Esophagus squamous epithelium (tissue), 5 donors: ENCODE measurements around the gene CIITA. TPM values are rescaled to one million over a fixed set of nuclear protein-coding genes. Genes with fewer than 3 reads are reported as not detected.

Experiments
- DNase-seq: peaks from one replicate; lab custom pipeline; 2025; lab: John Stamatoyannopoulos, UW
- H3K27ac ChIP-seq, 4 donors: fragments of 200-600 bp; sonication (generic); one replicate each; pipeline ENCODE4 v1.5.1; 2016 to 2019; ENCODE audit warnings: mild to moderate bottlenecking in 1 of 4
- H3K27me3 ChIP-seq, 4 donors: fragments of 200-600 bp; sonication (generic); 1 replicate in 3 of 4; 2 replicates in 1 of 4; pipeline versions ENCODE4 v1.5.1 to v1.6.0; 2017 to 2021; ENCODE audit warnings: antibody characterized with exemption in 1 of 4
- H3K36me3 ChIP-seq, 3 donors: fragments of 200-600 bp; sonication (generic); one replicate each; pipeline ENCODE4 v1.5.1; 2016 to 2019
- H3K4me1 ChIP-seq, 3 donors: fragments of 200-600 bp; sonication (generic); one replicate each; pipeline ENCODE4 v1.5.1; 2017 to 2019
- H3K4me3 ChIP-seq, 4 donors: fragments of 200-600 bp; sonication (generic); 1 replicate in 3 of 4; 2 replicates in 1 of 4; pipeline ENCODE4 v1.5.1; 2016 to 2019; ENCODE audit warnings: mild to moderate bottlenecking in 2 of 4, moderate library complexity in 1 of 4
- H3K9me3 ChIP-seq, 3 donors: fragments of 200-600 bp; sonication (generic); one replicate each; pipeline ENCODE4 v1.5.1; 2016 to 2019
- POLR2A ChIP-seq, 4 donors: fragments of 450-650 bp; IDR thresholded peaks; one replicate each; pipeline ENCODE4 v1.6.1; 2017; ENCODE audit warnings: antibody characterized with exemption in 4 of 4, mild to moderate bottlenecking in 4 of 4, moderate library complexity in 3 of 4
- WGBS, 2 donors: methylation state at CpG; one replicate each; pipeline ENCODE4 v1.1.5; 2018; 5-methylcytosine and 5-hydroxymethylcytosine counted together
- intact Hi-C: fragments of 100-400 bp; cut with DNase I; formaldehyde crosslinking; loops from one replicate; pipeline ENCODE4 v1.15.0; 2022
- total RNA-seq, 4 donors: library from RNA; depleted of rRNA; stranded (reverse); fragments of >200 nt; gene quantifications; one replicate each; pipeline ENCODE4 v1.1.0, GENCODE V29; 2016
- TF ChIP-seq, protein P1 (sequence below), 6 experiments: fragments of 450-650 bp in 4 of 6; fragments of 200-600 bp in 2 of 6; sonication (generic) in 2 of 6; IDR thresholded peaks; one replicate each; pipeline ENCODE4 v1.5.1; 2016 to 2019; ENCODE audit warnings: antibody characterized with exemption in 6 of 6, mild to moderate bottlenecking in 4 of 6, moderate library complexity in 4 of 6
- donor health status: DM: yes; HTN: yes; CAD: no.

Gene CIITA
- total RNA-seq, 4 donors from 2014 or later, result 3.2 to 12.6 (median 5.7) TPM

DNA sequence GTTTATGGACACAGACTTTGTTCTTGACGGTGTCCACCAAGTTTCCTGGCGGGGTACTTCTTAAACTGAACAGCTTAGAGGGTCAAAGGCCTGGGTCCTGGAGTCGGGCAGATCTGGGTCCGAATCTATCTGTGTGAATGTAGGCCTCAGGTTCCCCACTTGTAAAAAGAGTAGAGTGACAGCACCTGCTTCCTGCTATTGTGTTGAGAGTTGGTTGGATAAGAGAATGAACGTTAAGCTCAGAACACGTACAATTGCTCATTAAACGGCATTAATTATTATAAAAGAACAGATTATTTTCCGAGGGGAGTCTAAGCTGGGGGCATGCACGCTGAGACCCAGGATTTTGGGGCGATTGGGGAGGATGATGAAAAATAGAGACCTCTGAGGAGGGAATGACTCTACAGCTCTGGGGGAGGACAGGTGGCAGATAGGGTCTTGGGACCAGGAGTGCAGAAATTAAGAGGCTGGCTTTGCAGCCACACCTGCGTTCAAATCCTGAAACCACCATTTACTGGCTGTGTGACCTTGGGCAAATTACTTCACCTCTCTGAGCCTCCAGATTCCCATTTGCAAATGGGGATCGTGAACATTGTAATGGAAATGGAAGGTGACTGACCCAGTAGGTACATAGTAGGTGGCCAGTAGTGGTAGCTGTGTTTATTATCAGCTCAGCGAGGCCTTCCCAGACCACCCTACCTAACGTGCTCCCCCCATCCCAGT, 68.2 kb downstream of the CIITA start:
- DNase-seq, result no peak
- Histone ChIP-seq H3K4me3 (peak overlapping the region; percentile 87 to 99 (median 90)), H3K4me1 (peaks cover 47 to 72% (median 47%) of the 10 kb centered on the region in 3 donors), H3K9me3 (no peaks in the 10 kb centered on the region), H3K27ac (peak overlapping the region in 3 of 4 donors; percentile 85 to 91 (median 86)), H3K36me3 (no peaks in the 10 kb centered on the region), H3K27me3 (no peaks in the 10 kb centered on the region)
- intact Hi-C loops, result no loop called here
- 31 to 33% methylated on average over 11 to 12 of the region's 14 CpGs for WGBS, 2 donors
- no peak for TF ChIP-seq POLR2A (IDR thresholded peaks at IDR 0.05)
- TF ChIP-seq, protein P1, sequence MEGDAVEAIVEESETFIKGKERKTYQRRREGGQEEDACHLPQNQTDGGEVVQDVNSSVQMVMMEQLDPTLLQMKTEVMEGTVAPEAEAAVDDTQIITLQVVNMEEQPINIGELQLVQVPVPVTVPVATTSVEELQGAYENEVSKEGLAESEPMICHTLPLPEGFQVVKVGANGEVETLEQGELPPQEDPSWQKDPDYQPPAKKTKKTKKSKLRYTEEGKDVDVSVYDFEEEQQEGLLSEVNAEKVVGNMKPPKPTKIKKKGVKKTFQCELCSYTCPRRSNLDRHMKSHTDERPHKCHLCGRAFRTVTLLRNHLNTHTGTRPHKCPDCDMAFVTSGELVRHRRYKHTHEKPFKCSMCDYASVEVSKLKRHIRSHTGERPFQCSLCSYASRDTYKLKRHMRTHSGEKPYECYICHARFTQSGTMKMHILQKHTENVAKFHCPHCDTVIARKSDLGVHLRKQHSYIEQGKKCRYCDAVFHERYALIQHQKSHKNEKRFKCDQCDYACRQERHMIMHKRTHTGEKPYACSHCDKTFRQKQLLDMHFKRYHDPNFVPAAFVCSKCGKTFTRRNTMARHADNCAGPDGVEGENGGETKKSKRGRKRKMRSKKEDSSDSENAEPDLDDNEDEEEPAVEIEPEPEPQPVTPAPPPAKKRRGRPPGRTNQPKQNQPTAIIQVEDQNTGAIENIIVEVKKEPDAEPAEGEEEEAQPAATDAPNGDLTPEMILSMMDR (IDR thresholded peaks at IDR 0.05), result no peak

DNA sequence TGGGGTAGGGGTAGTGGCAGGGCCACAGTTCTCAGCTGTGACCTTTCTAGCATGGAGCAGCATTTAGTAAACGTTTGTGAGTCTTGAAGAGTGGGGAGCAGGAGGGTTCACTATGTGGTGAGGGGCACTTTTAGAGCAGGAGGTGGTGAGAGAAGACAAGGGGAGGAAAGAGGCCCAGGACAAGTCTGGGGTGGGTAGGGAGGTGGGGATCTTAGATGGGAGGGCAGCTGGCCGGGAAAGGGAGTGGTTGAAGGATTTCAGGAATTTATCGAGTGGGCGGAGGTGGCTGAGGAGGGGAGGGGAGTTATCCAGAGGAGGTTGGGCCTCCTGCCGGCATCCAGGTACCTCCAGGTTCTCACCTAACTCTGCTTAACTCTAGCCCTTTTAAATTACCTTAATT, 69.3 kb downstream of the CIITA start:
- Histone ChIP-seq H3K36me3 (no peaks in the 10 kb centered on the region), H3K4me3 (peak overlapping the region in 1 of 4 donors; percentile 90), H3K27ac (no peak overlapping the region), H3K27me3 (no peaks in the 10 kb centered on the region), H3K9me3 (no peaks in the 10 kb centered on the region), H3K4me1 (peaks cover 40 to 72% (median 49%) of the 10 kb centered on the region in 3 donors)
- TF ChIP-seq POLR2A (IDR thresholded peaks at IDR 0.05), result no peak
- TF ChIP-seq, protein P1 (IDR thresholded peaks at IDR 0.05), result no peak
- intact Hi-C loops, result no loop called here
- DNase-seq, result no peak
- 46 to 52% methylated on average over 5 of the region's 5 CpGs for WGBS, 2 donors

DNA sequence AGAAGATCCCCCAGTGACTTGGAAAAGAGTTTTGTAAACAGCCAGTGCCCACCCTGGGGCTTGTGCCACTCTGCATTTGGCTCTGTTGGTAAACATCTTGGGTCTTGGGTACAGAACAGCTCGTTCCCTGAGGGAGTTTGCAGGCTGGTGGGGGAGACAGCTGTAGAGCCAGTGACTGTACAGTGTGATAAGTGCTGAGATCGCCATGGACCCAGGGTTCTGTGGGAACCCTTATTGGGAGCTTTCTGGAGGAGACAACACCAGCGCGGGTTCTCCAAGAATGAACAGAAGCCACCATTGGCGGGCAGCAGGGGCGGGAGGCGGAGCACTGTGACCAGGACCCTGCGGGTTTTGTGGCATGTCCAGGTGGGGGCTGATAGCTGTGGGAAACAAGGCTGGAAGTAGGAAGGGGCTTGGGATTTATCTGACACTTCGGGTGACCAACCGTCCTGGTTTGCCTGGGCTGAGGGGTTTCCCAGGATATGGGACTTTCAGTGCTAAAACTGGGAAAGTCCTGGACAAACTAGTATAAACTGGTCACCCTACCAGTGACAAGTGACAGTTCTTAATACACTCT, 70.3 kb downstream of the CIITA start:
- no peaks in the 10 kb centered on the region for H3K9me3 ChIP-seq
- 79 to 81% methylated on average over 4 to 9 of the region's 10 CpGs for WGBS, 2 donors
- TF ChIP-seq, protein P1 (IDR thresholded peaks at IDR 0.05), result no peak
- no peak for TF ChIP-seq POLR2A (IDR thresholded peaks at IDR 0.05)
- no peaks in the 10 kb centered on the region for H3K27me3 ChIP-seq
- H3K4me3 ChIP-seq, result no peak overlapping the region
- H3K36me3 ChIP-seq, result no peaks in the 10 kb centered on the region
- intact Hi-C loops, result no loop called here
- no peak for DNase-seq
- H3K4me1 ChIP-seq, result peaks cover 38 to 71% (median 49%) of the 10 kb centered on the region in 3 donors
- no peak overlapping the region for H3K27ac ChIP-seq

- no peak for TF ChIP-seq POLR2A (IDR thresholded peaks at IDR 0.05)
- TF ChIP-seq, protein P1 (IDR thresholded peaks at IDR 0.05), result peak in 4 of 6 experiments; percentile 8 to 44 (median 18)
- Histone ChIP-seq H3K36me3 (no peaks in the 10 kb centered on the region), H3K4me3 (no peak overlapping the region), H3K4me1 (peaks cover 32 to 66% (median 41%) of the 10 kb centered on the region in 3 donors), H3K9me3 (no peaks in the 10 kb centered on the region), H3K27me3 (no peaks in the 10 kb centered on the region), H3K27ac (peak overlapping the region; percentile 14 to 57 (median 38))
- intact Hi-C loops, result no loop called here
- no peak for DNase-seq
- WGBS, 2 donors, result 78 to 81% methylated on average over 7 of the region's 7 CpGs
Observed at GRCh38 chr16:10949424-10949970, 72.5 kb downstream of the CIITA start.

- no peak overlapping the region for H3K4me3 ChIP-seq
- peak overlapping the region in 3 of 4 donors; percentile 18 to 57 (median 57) for H3K27ac ChIP-seq
- 38 to 53% methylated on average over 4 to 5 of the region's 5 CpGs for WGBS, 2 donors
- peaks cover 28 to 63% (median 36%) of the 10 kb centered on the region in 3 donors for H3K4me1 ChIP-seq
- intact Hi-C loops, result no loop called here
- H3K9me3 ChIP-seq, result no peaks in the 10 kb centered on the region
- DNase-seq, result no peak
- H3K27me3 ChIP-seq, result no peaks in the 10 kb centered on the region
- H3K36me3 ChIP-seq, result no peaks in the 10 kb centered on the region
- no peak for TF ChIP-seq POLR2A (IDR thresholded peaks at IDR 0.05)
- TF ChIP-seq, protein P1 (IDR thresholded peaks at IDR 0.05), result no peak
Observed at GRCh38 chr16:10950393-10950792, 73.4 kb downstream of the CIITA start.
